ENCODE results near the gene TRIM65. TPM values are rescaled to one million over a fixed set of nuclear protein-coding genes. Genes with fewer than 3 reads are reported as not detected.

The TRIM65 gene
- total RNA-seq, 2 donors from 2014 or later, result 7.0 to 9.8 TPM

GRCh38 chr17:75902406-75902805, 5.7 kb upstream of the TRIM65 start:
- Histone ChIP-seq H3K4me3 (no peak overlapping the region), H3K4me1 (peaks cover 0 to 20% of the 10 kb centered on the region in 2 donors), H3K36me3 (peaks cover 39% of the 10 kb centered on the region), H3K27me3 (no peaks in the 10 kb centered on the region), H3K27ac (no peak overlapping the region), H3K9me3 (no peaks in the 10 kb centered on the region)
- TF ChIP-seq CTCF (IDR thresholded peaks at IDR 0.05), result no peak
- no peak for DNase-seq (ENCODE audit: low spot score)

- Histone ChIP-seq H3K4me3 (no peak overlapping the region), H3K27me3 (no peaks in the 10 kb centered on the region), H3K9me3 (no peaks in the 10 kb centered on the region), H3K36me3 (peaks cover 39% of the 10 kb centered on the region), H3K27ac (no peak overlapping the region), H3K4me1 (peaks cover 0 to 27% of the 10 kb centered on the region in 2 donors)
- DNase-seq (ENCODE audit: low spot score), result no peak
- no peak for TF ChIP-seq CTCF (IDR thresholded peaks at IDR 0.05)
Observed at GRCh38 chr17:75901727-75902126, 5.0 kb upstream of the TRIM65 start.

GRCh38 chr17:75900691-75901533, 4.2 kb upstream of the TRIM65 start:
- no peaks in the 10 kb centered on the region for H3K27me3 ChIP-seq
- peaks cover 39% of the 10 kb centered on the region for H3K36me3 ChIP-seq
- peaks cover 0 to 26% of the 10 kb centered on the region in 2 donors for H3K4me1 ChIP-seq
- H3K4me3 ChIP-seq, result no peak overlapping the region
- no peak for DNase-seq (ENCODE audit: low spot score)
- no peaks in the 10 kb centered on the region for H3K9me3 ChIP-seq
- TF ChIP-seq CTCF (IDR thresholded peaks at IDR 0.05), result no peak
- H3K27ac ChIP-seq, result no peak overlapping the region

- peaks cover 39% of the 10 kb centered on the region for H3K36me3 ChIP-seq
Observed at GRCh38 chr17:75899767-75900468, 3.2 kb upstream of the TRIM65 start.

GRCh38 chr17:75899353-75899752, 2.6 kb upstream of the TRIM65 start:
- Histone ChIP-seq H3K4me1 (peaks cover 0 to 32% of the 10 kb centered on the region in 2 donors), H3K4me3 (no peak overlapping the region), H3K27ac (no peak overlapping the region), H3K36me3 (peaks cover 39% of the 10 kb centered on the region), H3K9me3 (no peaks in the 10 kb centered on the region), H3K27me3 (no peaks in the 10 kb centered on the region)
- TF ChIP-seq CTCF (IDR thresholded peaks at IDR 0.05), result no peak
- no peak for DNase-seq (ENCODE audit: low spot score)

More at GRCh38 chr17:75899767-75900468, 3.2 kb upstream of the TRIM65 start:
- peaks cover 0 to 28% of the 10 kb centered on the region in 2 donors for H3K4me1 ChIP-seq
- TF ChIP-seq CTCF (IDR thresholded peaks at IDR 0.05), result no peak
- no peaks in the 10 kb centered on the region for H3K27me3 ChIP-seq
- no peaks in the 10 kb centered on the region for H3K9me3 ChIP-seq
- no peak overlapping the region for H3K27ac ChIP-seq
- no peak overlapping the region for H3K4me3 ChIP-seq
- no peak for DNase-seq (ENCODE audit: low spot score)

All from right atrium auricular region (tissue), 2 donors.